ENCODE results near the gene SAYSD1.
A peak's percentile ranks its signal among the peaks of the same experiment; 100 is the strongest.

SAYSD1 gene

GRCh38 chr6:39118921-39119320 is 3.9 kb upstream of the SAYSD1 start:
- TF ChIP-seq EZH2phosphoT487 (IDR thresholded peaks at IDR 0.05; ENCODE audit: low read length) (no peak), EZH2 (optimal IDR thresholded peaks at IDR 0.05; ENCODE audit: low read depth, low read length) (no peak), CTCF (IDR thresholded peaks at IDR 0.05; ENCODE audit: low read length) (no peak)
- H3K27ac ChIP-seq (ENCODE audit: low read length) = no peak overlapping the region

DNA sequence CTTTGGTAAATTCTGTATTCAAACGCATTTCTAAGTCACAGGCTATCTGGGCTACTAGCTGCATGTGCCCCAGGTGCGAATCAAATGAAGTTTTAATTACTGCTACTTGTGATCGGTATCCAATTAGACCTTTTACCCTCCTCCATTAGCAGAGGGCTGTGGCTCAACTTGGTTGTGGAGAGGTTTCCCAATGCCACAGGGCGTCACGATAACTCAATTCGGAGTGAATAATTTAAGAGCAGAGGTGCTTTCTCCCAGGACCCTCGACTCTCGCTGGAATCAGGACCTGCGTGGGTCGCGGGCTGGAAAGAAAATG is 640 bp downstream of the SAYSD1 start:
- H3K4me3 ChIP-seq (ENCODE audit: low read length) = peak overlapping the region; percentile 81
- H3K27me3 ChIP-seq (replicated peaks; ENCODE audit: insufficient read depth, low read length) = no peaks in the 10 kb centered on the region
- no peaks in the 10 kb centered on the region for H3K9me3 ChIP-seq (replicated peaks; ENCODE audit: insufficient read depth, low read length)
- peak overlapping the region; percentile 91 for H2AFZ ChIP-seq (ENCODE audit: low read length)
- H3K9me2 ChIP-seq (replicated peaks; ENCODE audit: insufficient read depth, low read length) = no peaks in the 10 kb centered on the region
- H4K20me1 ChIP-seq (ENCODE audit: insufficient read depth, low read length) = no peaks in the 10 kb centered on the region
- no peaks in the 10 kb centered on the region for H3K79me2 ChIP-seq (ENCODE audit: low read length)
- H3K36me3 ChIP-seq (replicated peaks; ENCODE audit: insufficient read depth, low read length) = no peaks in the 10 kb centered on the region
- peak overlapping the region; percentile 91; the same call in 1 of the 2 replicates for H3K27ac ChIP-seq (ENCODE audit: low read length)
- TF ChIP-seq EZH2phosphoT487 (IDR thresholded peaks at IDR 0.05; ENCODE audit: low read length) (no peak), EZH2 (optimal IDR thresholded peaks at IDR 0.05; ENCODE audit: low read depth, low read length) (no peak), CTCF (IDR thresholded peaks at IDR 0.05; ENCODE audit: low read length) (no peak)
- no peak for DNase-seq
- peak overlapping the region; percentile 96 for H3K4me2 ChIP-seq (ENCODE audit: low read depth, low read length)
- H3K4me1 ChIP-seq (ENCODE audit: low read length) = peaks cover 4% of the 10 kb centered on the region; the same call in 1 of the 2 replicates
- peaks cover 2% of the 10 kb centered on the region; the same call in 1 of the 2 replicates for H3F3A ChIP-seq (ENCODE audit: insufficient read depth, low read length)
- H3K9ac ChIP-seq (ENCODE audit: low read length) = peak overlapping the region; percentile 84

More at GRCh38 chr6:39118921-39119320, 3.9 kb upstream of the SAYSD1 start:
- Histone ChIP-seq H3K4me1 (ENCODE audit: low read length) (peaks cover 4% of the 10 kb centered on the region; the same call in 1 of the 2 replicates), H3K9me2 (replicated peaks; ENCODE audit: insufficient read depth, low read length) (no peaks in the 10 kb centered on the region), H4K20me1 (ENCODE audit: insufficient read depth, low read length) (no peaks in the 10 kb centered on the region), H3K9me3 (replicated peaks; ENCODE audit: insufficient read depth, low read length) (no peaks in the 10 kb centered on the region), H3K79me2 (ENCODE audit: low read length) (no peaks in the 10 kb centered on the region), H2AFZ (ENCODE audit: low read length) (no peak overlapping the region), H3K36me3 (replicated peaks; ENCODE audit: insufficient read depth, low read length) (no peaks in the 10 kb centered on the region), H3K9ac (ENCODE audit: low read length) (no peak overlapping the region), H3K27me3 (replicated peaks; ENCODE audit: insufficient read depth, low read length) (no peaks in the 10 kb centered on the region), H3K4me3 (ENCODE audit: low read length) (no peak overlapping the region), H3F3A (ENCODE audit: insufficient read depth, low read length) (peaks cover 2% of the 10 kb centered on the region; the same call in 1 of the 2 replicates), H3K4me2 (ENCODE audit: low read depth, low read length) (no peak overlapping the region)
- DNase-seq = no peak

GRCh38 chr6:39113788-39114187 is 1.2 kb downstream of the SAYSD1 start:
- Histone ChIP-seq H3K4me2 (ENCODE audit: low read depth, low read length) (peak overlapping the region; percentile 96), H3K36me3 (replicated peaks; ENCODE audit: insufficient read depth, low read length) (no peaks in the 10 kb centered on the region), H2AFZ (ENCODE audit: low read length) (no peak overlapping the region; the same call in 1 of the 2 replicates), H3K4me1 (ENCODE audit: low read length) (peaks cover 4% of the 10 kb centered on the region; the same call in 1 of the 2 replicates), H3K4me3 (ENCODE audit: low read length) (peak overlapping the region; percentile 81), H3K27me3 (replicated peaks; ENCODE audit: insufficient read depth, low read length) (no peaks in the 10 kb centered on the region), H3K79me2 (ENCODE audit: low read length) (no peaks in the 10 kb centered on the region), H3F3A (ENCODE audit: insufficient read depth, low read length) (peaks cover 2% of the 10 kb centered on the region; the same call in 1 of the 2 replicates), H4K20me1 (ENCODE audit: insufficient read depth, low read length) (no peaks in the 10 kb centered on the region), H3K9ac (ENCODE audit: low read length) (no peak overlapping the region), H3K9me3 (replicated peaks; ENCODE audit: insufficient read depth, low read length) (no peaks in the 10 kb centered on the region), H3K9me2 (replicated peaks; ENCODE audit: insufficient read depth, low read length) (no peaks in the 10 kb centered on the region), H3K27ac (ENCODE audit: low read length) (no peak overlapping the region)
- DNase-seq = no peak
- TF ChIP-seq EZH2 (optimal IDR thresholded peaks at IDR 0.05; ENCODE audit: low read depth, low read length) (no peak), CTCF (IDR thresholded peaks at IDR 0.05; ENCODE audit: low read length) (no peak), EZH2phosphoT487 (IDR thresholded peaks at IDR 0.05; ENCODE audit: low read length) (no peak)
